H7 (cell line): ENCODE data around the gene FPR3. TPM values are rescaled to one million over a fixed set of nuclear protein-coding genes. Genes with fewer than 3 reads are reported as not detected.
A peak's percentile ranks its signal among the peaks of the same experiment; 100 is the strongest.
"Not testable (repeated sequence)": the region's sequence is repeated elsewhere in the genome, so short reads cannot be mapped to it uniquely, and the experiment has no call there.

ENCODE experiments used
- DNase-seq: peaks from one replicate; pipeline ENCODE4 v3.0.0; 2012
- H3K27me3 ChIP-seq: 2 replicates; pipeline ENCODE4 v1.6.0; 2011; ENCODE audit warnings: mild to moderate bottlenecking, low read length; ENCODE audit not compliant: control insufficient read depth, insufficient read depth
- H3K36me3 ChIP-seq: replicated peaks from 2 replicates; pipeline ENCODE4 v1.5.1; 2011; ENCODE audit warnings: low read length; ENCODE audit not compliant: control insufficient read depth, insufficient read depth
- H3K4me3 ChIP-seq: 2 replicates; pipeline ENCODE4 v1.5.1; 2011; ENCODE audit warnings: low read depth, mild to moderate bottlenecking, control low read depth, low read length, moderate library complexity; ENCODE audit not compliant: insufficient read depth
- total RNA-seq: library from RNA; depleted of rRNA; stranded (reverse); fragments of >200 nt; shearing (Covaris generic); gene quantifications from 2 replicates; pipeline ENCODE4 v1.2.3, GENCODE V29; 2014

Gene FPR3
- total RNA-seq, 1 experiment from 2014 or later, result not detected

DNA sequence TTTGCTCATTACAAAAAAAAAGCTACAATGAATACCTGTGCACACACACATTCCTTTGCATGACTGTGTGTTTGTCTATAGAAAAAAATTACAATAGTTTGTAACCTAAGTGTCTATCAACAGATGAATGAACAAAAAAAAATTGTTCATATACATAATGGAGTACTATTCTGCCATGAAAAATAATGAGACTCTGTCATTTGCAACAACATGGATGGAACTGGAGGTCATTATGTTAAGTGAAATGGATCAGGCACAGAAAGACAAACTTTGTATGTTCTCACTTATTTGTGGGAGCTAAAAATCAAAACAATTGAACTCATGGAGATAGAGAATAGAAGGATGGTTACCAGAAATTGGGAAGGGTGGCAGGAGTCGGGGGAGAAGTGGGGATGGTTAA, 18.4 kb upstream of the FPR3 start:
- H3K36me3 ChIP-seq, H3K27me3 ChIP-seq, DNase-seq, H3K4me3 ChIP-seq: not testable (repeated sequence)

DNA sequence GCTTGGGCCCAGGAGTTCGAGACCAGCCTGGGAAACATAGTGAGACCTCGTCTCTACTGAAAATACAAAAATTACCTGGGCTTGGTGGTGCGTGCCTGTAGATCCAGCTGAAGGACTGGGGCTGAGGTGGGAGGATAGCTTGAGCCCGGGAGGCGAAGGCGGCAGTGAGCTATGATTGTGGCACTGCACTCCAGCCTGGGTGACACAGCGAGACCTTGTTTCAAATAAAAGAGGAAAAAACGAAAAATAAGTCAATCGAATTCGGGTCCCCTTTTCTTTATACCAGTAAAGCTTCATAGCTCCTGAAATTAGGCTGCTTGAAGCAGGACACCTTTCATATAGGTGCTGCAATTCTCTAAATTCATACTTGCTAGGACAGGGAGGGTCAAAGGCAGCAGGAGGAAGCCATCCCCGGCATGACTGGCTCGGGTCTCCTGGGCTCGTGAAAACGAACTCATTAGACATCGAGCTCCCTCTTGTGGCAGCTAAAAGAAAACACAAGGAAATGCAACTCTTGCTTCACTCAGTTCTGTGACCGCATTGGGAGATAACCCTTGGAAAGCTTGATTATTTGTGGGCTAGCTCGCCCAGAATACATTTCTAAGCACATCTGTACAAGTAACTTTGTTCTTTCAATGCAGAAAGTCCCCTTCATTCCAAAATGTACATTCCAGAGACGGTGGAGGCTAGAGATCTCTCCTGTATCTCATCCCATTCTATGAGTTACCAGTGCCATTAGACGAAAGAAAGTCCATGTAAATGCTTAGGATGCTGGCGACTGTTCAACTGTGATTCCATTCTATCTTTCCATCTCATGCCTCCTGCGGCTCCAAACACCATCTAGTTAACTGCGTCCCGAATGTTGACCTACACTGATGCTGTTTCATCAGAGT, 17.1 kb upstream of the FPR3 start:
- H3K36me3 ChIP-seq, result no peaks in the 10 kb centered on the region
- H3K4me3 ChIP-seq, result no peak overlapping the region
- no peaks in the 10 kb centered on the region for H3K27me3 ChIP-seq
- peak; percentile 75 for DNase-seq

DNA sequence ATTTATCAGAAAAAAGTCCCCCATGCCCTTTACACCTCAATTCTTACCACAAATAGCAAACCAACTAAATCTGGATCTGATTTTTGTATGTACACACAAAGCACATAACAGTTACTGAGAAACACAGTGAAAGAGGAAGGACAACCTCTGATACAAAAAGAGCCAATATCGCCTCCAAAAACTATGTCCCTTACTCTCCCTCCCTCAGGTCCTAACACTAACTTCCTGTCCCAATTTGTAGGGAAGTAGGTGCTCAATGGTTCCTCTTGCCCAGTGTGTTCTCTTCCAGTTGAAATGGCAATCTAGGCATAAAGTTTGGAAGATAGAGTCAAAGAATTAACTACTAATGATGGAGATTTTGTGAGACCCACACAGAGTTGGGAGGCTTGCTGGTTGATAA, 15.8 kb upstream of the FPR3 start:
- no peak for DNase-seq
- no peak overlapping the region for H3K4me3 ChIP-seq
- no peaks in the 10 kb centered on the region for H3K36me3 ChIP-seq
- no peaks in the 10 kb centered on the region for H3K27me3 ChIP-seq

DNA sequence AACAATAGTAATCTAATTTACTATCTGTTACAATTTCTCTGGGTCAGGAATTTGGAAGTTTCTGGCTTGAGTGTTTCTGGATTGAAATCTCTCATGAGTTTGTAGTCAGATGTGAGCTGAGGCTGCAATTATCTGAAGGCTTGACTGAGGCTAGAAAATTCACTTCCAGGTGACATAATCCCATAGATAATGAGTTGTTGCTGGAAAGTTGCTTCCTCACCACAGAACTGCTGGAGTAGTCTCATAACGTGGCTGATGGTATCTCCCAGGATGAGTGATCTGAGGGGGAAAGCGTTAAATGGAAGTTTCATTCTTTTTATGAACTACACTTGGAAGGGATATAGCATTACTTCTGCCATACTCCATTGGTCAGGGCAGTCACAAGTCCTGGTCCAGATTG, 15.3 kb upstream of the FPR3 start:
- DNase-seq, result no peak
- Histone ChIP-seq H3K36me3 (no peaks in the 10 kb centered on the region), H3K4me3 (no peak overlapping the region), H3K27me3 (no peaks in the 10 kb centered on the region)

DNA sequence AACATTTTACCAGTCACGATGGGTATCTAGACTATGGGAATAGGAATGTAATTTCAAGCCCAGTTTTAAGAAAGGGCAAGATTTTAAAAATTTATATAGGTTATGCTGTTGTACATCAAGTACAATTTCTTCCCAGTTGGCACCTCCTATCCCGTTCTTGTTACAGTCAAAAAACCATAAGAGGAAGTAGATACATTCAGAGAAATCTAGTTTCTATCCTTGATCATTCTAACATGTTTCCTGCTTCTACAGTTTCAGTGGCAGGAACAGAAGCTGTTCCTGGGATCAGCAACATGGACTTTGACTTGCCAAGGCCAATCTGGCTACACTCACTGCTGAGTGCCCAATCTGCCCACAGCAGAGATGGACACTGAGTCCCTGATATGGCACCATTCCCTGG, 14.7 kb upstream of the FPR3 start:
- Histone ChIP-seq H3K4me3 (no peak overlapping the region), H3K36me3 (no peaks in the 10 kb centered on the region), H3K27me3 (no peaks in the 10 kb centered on the region)
- no peak for DNase-seq

DNA sequence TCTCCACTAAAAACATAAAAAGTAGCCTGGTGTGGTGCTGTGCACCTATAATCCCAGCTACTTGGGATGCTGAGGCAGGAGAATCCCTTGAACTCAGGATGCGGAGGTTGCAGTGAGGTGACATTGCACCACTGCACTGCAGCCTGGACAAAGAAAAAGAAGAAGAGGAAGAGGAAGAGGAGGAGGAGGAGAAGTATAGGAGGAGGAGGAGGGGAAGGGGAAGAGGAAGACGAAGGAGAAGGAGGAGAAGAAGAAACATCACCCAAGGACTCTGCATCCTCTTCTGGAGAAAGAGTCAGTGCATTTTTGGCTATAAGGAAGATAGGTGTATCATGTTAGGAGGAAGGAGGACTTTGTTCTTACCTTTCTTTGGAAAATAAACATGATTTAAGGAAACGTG, 13.0 kb upstream of the FPR3 start:
- no peak overlapping the region for H3K4me3 ChIP-seq
- no peak for DNase-seq
- H3K36me3 ChIP-seq, result no peaks in the 10 kb centered on the region
- no peaks in the 10 kb centered on the region for H3K27me3 ChIP-seq

DNA sequence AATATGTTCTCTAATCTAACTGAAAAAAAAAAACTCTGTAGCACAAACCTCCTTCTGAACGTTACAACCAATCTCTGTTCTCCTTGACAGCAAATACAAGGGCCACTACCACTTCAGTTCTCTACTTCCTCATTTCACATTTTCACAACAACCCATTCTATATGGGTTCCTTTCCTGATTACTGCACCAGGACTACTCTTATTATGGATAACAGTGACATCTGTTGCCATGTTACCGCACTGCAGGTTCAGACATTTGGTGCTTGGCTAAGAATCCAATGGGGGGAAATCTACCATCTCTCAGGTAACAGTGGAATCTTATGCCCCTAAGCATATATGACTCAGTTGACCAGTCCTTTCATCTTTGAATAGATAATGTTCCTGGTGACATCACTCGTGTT, 11.6 kb upstream of the FPR3 start:
- Histone ChIP-seq H3K27me3 (no peaks in the 10 kb centered on the region), H3K36me3 (no peaks in the 10 kb centered on the region), H3K4me3 (no peak overlapping the region)
- no peak for DNase-seq

DNA sequence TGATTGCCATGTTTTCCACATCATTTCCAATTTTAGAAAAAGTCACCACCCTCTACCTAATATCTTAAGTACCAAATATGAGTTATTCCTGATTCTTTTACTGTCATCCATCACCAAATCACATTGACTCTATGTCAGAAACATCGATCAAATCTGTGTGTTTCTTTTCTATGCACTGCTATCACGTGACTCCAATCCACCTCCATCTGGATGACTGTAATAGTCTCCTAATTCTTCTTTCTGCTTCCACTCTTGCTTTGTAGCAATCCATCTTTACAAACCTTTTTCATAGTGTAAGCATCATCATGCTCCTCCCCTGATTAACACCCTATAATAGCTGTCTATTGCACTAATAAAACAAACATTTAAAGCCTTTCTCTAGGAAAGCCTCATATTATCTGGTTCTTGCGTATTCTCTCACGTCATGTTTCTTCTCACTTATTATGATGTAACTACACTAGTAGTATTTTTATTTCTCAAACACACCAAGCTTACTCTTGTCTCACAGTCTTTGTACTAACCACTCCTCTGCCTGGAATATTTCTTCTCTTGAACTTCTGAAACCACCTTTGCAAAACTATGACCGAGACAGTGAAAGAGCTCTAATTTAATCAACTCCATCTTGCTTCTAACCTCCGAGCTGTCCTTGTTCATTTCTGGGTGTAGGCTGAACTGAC, 10.7 kb upstream of the FPR3 start:
- H3K36me3 ChIP-seq, result no peaks in the 10 kb centered on the region
- H3K4me3 ChIP-seq, result no peak overlapping the region
- DNase-seq, result no peak
- no peaks in the 10 kb centered on the region for H3K27me3 ChIP-seq

DNA sequence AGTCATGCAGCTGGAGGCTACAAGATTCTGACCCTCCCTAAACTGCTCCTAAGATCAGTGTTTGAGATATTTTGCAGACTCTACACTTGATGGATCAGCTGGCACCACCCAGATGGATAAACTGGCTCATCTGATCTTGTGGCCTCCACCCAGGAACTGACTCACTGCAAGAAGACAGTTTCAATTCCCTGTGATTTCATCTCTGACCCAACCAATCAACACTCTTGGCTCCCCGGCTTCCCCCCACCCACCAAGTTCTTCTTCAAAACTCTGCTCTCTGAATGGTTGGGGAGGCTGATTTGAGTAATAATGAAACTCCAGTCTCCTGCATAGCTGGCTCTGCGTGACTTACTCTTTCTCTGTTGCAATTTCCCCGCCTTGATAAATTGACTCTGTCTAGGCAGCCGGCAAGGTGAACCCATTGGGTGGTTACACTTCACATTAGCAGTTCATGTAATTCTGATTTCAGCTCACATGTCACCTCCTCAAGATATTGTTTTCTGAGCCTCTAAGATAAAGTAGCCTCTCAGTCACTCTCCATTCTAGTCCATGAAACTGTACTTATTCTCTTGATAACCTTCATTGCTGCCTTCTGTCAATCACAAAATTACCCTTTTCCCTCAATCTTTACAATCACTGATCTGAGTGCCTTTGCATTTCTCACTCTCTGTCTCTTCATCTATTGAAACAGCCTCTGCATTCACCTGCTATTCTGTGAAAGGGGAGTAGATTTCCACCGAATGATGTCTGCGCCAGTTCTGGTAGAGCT, 9.9 kb upstream of the FPR3 start:
- no peak for DNase-seq
- no peaks in the 10 kb centered on the region for H3K27me3 ChIP-seq
- H3K4me3 ChIP-seq, result no peak overlapping the region
- H3K36me3 ChIP-seq, result no peaks in the 10 kb centered on the region

DNA sequence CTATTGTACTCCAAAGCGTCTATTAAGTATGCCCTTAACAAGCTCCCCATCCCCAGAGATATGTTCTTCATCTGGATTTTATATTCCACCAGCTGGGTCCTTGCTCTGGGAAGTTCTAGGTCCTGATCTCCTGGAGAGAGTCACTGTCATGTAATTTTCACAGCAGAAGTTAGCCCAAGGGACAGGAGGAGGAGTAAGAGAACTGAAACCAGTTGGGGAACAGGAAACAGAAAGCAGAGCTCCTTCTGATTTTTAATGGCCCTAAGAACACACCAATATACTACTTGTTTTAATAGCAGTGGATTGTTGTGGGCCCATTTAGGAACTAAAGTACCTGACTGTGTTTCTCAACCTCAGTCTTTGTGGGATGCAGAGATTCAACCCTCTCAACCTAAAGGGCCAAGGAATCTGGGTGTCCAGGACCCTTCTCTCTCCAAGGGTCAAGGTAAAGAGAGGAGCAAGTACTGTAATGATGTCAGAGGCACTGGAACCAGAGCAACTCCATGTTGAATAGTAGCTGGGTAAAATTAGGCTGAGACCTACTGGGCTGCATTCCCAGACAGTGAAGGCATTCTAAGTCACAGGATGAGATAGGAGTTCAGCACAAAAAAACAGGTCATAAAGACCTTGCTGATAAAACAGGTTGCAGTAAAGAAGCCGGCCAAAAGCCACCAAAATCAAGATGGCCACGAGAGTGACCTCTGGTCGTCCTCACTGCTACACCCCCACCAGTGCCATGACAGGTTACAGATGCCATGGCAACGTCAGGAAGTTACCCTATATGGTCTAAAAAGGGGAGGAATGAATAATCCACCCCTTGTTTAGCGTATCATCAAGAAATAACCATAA, 8.1 kb upstream of the FPR3 start:
- H3K27me3 ChIP-seq, result no peaks in the 10 kb centered on the region
- H3K4me3 ChIP-seq, result no peak overlapping the region
- no peaks in the 10 kb centered on the region for H3K36me3 ChIP-seq
- no peak for DNase-seq

DNA sequence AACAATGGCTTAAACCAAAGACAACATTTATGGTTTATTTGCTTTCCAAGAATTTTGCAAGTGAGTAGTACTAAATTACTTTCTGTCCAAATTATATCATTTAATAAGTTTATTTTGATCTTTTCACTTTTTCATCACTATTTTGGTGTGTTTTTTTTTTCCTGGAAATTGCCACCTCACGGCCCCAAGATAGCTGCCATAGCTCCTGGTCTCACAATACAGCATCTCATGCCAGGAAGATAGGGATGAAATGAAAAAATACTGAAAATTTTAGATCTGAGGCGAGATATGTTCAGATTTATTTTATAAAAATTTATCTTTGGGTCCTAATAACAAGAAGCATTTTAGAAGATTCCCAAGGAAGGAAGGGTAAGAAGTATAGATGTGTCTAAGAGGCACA, 6.9 kb upstream of the FPR3 start:
- Histone ChIP-seq H3K4me3 (no peak overlapping the region), H3K36me3 (no peaks in the 10 kb centered on the region), H3K27me3 (no peaks in the 10 kb centered on the region)
- DNase-seq, result no peak

DNA sequence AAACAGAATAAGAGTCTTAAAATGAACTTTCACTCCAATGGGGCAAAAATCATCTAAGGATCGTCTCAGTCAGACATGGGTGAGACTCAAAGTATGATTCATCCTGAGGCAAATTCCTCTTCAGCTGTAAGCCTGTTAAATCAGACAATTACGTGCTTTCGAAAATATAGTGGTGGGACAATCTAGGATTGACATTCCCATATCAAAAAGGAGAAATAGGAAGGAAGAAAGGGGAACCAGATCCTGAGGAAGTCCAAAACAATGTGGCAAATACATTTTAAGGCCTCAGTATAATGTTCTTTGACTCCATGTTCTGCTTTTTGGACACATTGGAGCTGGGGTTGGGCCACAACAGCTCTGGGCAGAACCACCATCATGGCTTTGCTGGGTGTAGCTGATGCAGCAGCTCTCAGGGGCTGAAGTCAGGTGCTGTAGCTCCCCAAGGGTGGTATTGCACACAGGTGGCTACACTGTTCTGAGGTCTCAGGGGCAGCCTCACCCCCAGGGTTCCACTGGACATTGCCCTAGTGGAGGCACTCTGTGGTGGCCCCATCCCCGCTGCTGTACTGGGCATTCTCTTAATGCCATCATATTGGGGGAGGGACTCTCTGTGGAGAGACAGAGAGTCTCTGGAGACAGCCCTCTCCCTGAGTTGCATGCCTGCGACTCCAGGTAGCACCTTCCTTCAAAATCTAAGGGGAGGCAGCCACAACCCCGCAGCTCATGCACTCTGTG, 5.7 kb upstream of the FPR3 start:
- Histone ChIP-seq H3K4me3 (no peak overlapping the region), H3K27me3 (no peaks in the 10 kb centered on the region), H3K36me3 (no peaks in the 10 kb centered on the region)
- DNase-seq, result no peak

DNA sequence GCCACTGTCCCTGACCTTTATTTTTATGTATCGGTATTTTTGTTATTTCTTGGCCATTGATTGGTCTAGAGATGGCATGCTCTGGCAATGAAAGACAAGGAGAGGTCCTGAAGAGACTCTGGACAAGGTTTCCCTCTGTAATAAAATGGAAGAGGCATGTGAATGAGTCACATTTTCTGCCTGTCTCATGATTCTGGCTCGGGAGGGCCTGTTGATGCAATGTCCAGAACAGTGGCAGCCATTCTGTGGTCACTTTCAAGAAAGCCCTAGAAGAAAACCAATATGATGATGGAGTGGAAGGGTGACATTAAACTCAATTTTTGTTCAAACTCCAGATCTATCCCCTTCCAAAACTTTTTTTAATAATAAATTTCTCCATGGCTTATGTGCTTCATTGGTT, 2.0 kb upstream of the FPR3 start:
- no peak overlapping the region for H3K4me3 ChIP-seq
- no peaks in the 10 kb centered on the region for H3K27me3 ChIP-seq
- no peak for DNase-seq
- no peaks in the 10 kb centered on the region for H3K36me3 ChIP-seq

DNA sequence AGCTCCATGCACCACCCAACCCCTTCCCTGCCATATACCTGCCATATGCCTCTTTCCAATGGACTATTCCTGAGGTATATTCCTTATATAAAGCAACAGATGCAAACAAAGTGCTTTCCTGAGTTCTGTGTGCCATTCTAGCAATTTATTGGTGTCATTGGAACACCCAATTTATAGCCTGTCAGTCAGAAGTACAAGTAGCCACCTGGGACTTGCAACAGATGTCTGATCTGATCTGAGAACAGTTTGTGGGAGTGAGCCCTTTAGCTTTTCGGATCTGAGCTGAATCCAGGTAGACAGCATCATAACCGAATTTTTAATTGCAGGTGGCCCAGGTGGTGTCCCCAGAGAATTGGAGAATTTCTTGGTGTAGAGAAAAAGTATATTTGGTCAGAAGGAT, 963 bp upstream of the FPR3 start:
- no peak for DNase-seq
- Histone ChIP-seq H3K27me3 (no peaks in the 10 kb centered on the region), H3K4me3 (no peak overlapping the region), H3K36me3 (no peaks in the 10 kb centered on the region)
